A549 treated with Mapracorat at 1 μM for 4 hours (cell line): ENCODE data around the gene PSMC3. TPM values are rescaled to one million over a fixed set of nuclear protein-coding genes. Genes with fewer than 3 reads are reported as not detected.

Experiments used
- total RNA-seq: library from RNA; stranded (reverse); fragments of 200-300 nt; extraction: Qiagen RNA extraction; gene quantifications from 5 replicates; pipeline ENCODE4 v1.2.3, GENCODE V29; 2022

Gene PSMC3
- 189 to 259 TPM (median 197 TPM) in 5 replicates for total RNA-seq

GRCh38 chr11:47426062-47426956, at the start of gene PSMC3:
TSS of gene PSMC3 (minus strand) at chr11:47426439. CDS start at chr11:47426279, 160 bp downstream.

GRCh38 chr11:47448566-47449427, 22.6 kb upstream of the PSMC3 start, which contains the start of gene RAPSN:
TSS of gene RAPSN (minus strand) at chr11:47449136. CDS start at chr11:47448964, 172 bp downstream.

GRCh38 chr11:47407746-47408590, 18.3 kb downstream of the PSMC3 start, which contains the start of gene SLC39A13:
TSS of gene SLC39A13 (plus strand) at chr11:47408590. CDS start at chr11:47410095, 1,505 bp downstream.

GRCh38 chr11:47378010-47378835, 48.0 kb downstream of the PSMC3 start, which contains the start of gene SPI1:
TSS of gene SPI1 (minus strand) at chr11:47378547. CDS start at chr11:47378353, 194 bp downstream.

Other genes with a start within 250 kb of the PSMC3 start
- 26.8 to 29.1 TPM (median 29.0 TPM) in 5 replicates for gene ARFGAP2, start 249.6 kb downstream of the PSMC3 start, total RNA-seq
- 23.2 to 29.2 TPM (median 28.0 TPM) in 5 replicates for gene PACSIN3, start 240.0 kb downstream of the PSMC3 start, total RNA-seq
- gene DDB2, start 211.5 kb downstream of the PSMC3 start, total RNA-seq, result 79.6 to 90.0 TPM (median 84.0 TPM) in 5 replicates
- 20.8 to 26.7 TPM (median 22.0 TPM) in 5 replicates for gene ACP2, start 177.6 kb downstream of the PSMC3 start, total RNA-seq
- 7.4 to 12.9 TPM (median 11.5 TPM) in 5 replicates for gene NR1H3, start 168.4 kb downstream of the PSMC3 start, total RNA-seq
- gene MADD, start 156.3 kb downstream of the PSMC3 start, total RNA-seq, result 20.8 to 22.4 TPM (median 21.5 TPM) in 5 replicates
- gene MYBPC3, start 73.7 kb downstream of the PSMC3 start, total RNA-seq, result 0.07 to 0.12 TPM (median 0.08 TPM) in 4 of 5 replicates, not detected in the other
- gene SPI1, start 47.9 kb downstream of the PSMC3 start, total RNA-seq, result 0.15 to 0.20 TPM in 2 of 5 replicates, not detected in the others
- gene SLC39A13, start 17.8 kb downstream of the PSMC3 start, total RNA-seq, result 46.6 to 60.3 TPM (median 53.7 TPM) in 5 replicates
- gene RAPSN, start 22.7 kb upstream of the PSMC3 start, total RNA-seq, result 0.23 to 0.58 TPM (median 0.43 TPM) in 3 of 5 replicates, not detected in the others
- 44.8 to 50.9 TPM (median 46.6 TPM) in 5 replicates for gene CELF1, start 126.7 kb upstream of the PSMC3 start, total RNA-seq
- 58.7 to 80.4 TPM (median 77.8 TPM) in 5 replicates for gene PTPMT1, start 139.2 kb upstream of the PSMC3 start, total RNA-seq
- 16.7 to 18.7 TPM (median 17.8 TPM) in 5 replicates for gene KBTBD4, start 152.5 kb upstream of the PSMC3 start, total RNA-seq
- gene NDUFS3, start 152.6 kb upstream of the PSMC3 start, total RNA-seq, result 104 to 145 TPM (median 136 TPM) in 5 replicates
- not detected in 5 replicates for gene FAM180B, start 160.2 kb upstream of the PSMC3 start, total RNA-seq
- 0.21 TPM in 1 of 5 replicates, not detected in the others for gene C1QTNF4, start 168.0 kb upstream of the PSMC3 start, total RNA-seq
- 127 to 153 TPM (median 131 TPM) in 5 replicates for gene MTCH2, start 216.1 kb upstream of the PSMC3 start, total RNA-seq